Kidney (tissue), 14 donors: Measurements from ENCODE around the gene FGGY. TPM values are rescaled to one million over a fixed set of nuclear protein-coding genes. Genes with fewer than 3 reads are reported as not detected.

Experiments used
- DNase-seq, 5 donors: peaks; one replicate each; pipeline ENCODE4 v3.0.0-alpha.2; 2013 to 2020
- FAIRE-seq: peaks from 2 replicates; lab custom pipeline; 2012; peaks lifted over from hg19 to GRCh38; lab: Jason Lieb, UNC
- H3K27ac ChIP-seq, 2 donors: one replicate each; pipeline ENCODE4 v1.7.0; 2013; ENCODE audit warnings: low read depth in 2 of 2, low read length in 2 of 2, inconsistent platforms in 1 of 2
- H3K27me3 ChIP-seq: one replicate; pipeline ENCODE4 v1.7.1; 2013; ENCODE audit warnings: low read length, inconsistent platforms; ENCODE audit not compliant: control insufficient read depth, insufficient read depth
- H3K36me3 ChIP-seq, 3 donors: one replicate each; pipeline versions ENCODE4 v1.7.0 to v1.7.1; 2013; ENCODE audit warnings: low read length in 3 of 3, control low read depth in 1 of 3, inconsistent platforms in 1 of 3; ENCODE audit not compliant: insufficient read depth in 3 of 3, control insufficient read depth in 2 of 3
- H3K4me1 ChIP-seq, 3 donors: one replicate each; pipeline versions ENCODE4 v1.7.0 to v1.7.1; 2013; ENCODE audit warnings: low read length in 3 of 3, inconsistent platforms in 1 of 3, low read depth in 1 of 3; ENCODE audit not compliant: control insufficient read depth in 2 of 3, insufficient read depth in 2 of 3
- H3K4me3 ChIP-seq, 3 donors: one replicate each; pipeline versions ENCODE4 v1.7.0 to v1.8.1; 2013; ENCODE audit warnings: low read length in 3 of 3, control low read depth in 1 of 3, inconsistent platforms in 1 of 3
- H3K9ac ChIP-seq, 3 donors: one replicate each; pipeline versions ENCODE4 v1.7.0 to v1.7.1; 2013; ENCODE audit warnings: low read length in 3 of 3, control low read depth in 1 of 3, inconsistent platforms in 1 of 3
- H3K9me3 ChIP-seq, 3 donors: one replicate each; pipeline versions ENCODE4 v1.7.0 to v1.7.1; 2013; ENCODE audit warnings: low read length in 3 of 3, control low read depth in 1 of 3, inconsistent platforms in 1 of 3; ENCODE audit not compliant: control insufficient read depth in 2 of 3, insufficient read depth in 1 of 3
- CTCF ChIP-seq: IDR thresholded peaks from 3 replicates; pipeline ENCODE4 v1.5.1; 2012; ENCODE audit warnings: mild to moderate bottlenecking, moderate library complexity, borderline replicate concordance; ENCODE audit not compliant: insufficient read depth; ENCODE audit errors: extremely low read depth
- intact Hi-C: fragments of 100-400 bp; cut with DNase I; formaldehyde crosslinking; loops from one replicate; pipeline ENCODE4 v1.11.1; 2022
- polyA plus RNA-seq: library from polyadenylated mRNA; stranded (reverse); fragments of 350-450 nt; fragmentation: Illumina TruSeq; extraction: RNeasy Lipid Tissue Mini Kit (QIAGEN cat#74804); gene quantifications from one replicate; pipeline ENCODE4 v1.2.3, GENCODE V29; 2014; ENCODE audit warnings: low read depth, low replicate concordance; ENCODE audit not compliant: insufficient read depth
- total RNA-seq: library from RNA; stranded (reverse); fragmentation: NEBNext Ultra II Directional; extraction: Animal tissue kit (Norgen Biotek cat#: 25700); gene quantifications from one replicate; pipeline ENCODE4 v1.2.1, GENCODE V29; 2021
- donor health status: control.
- donor health status: control.
- donor health status: control.
- donor health status: control.
- donor health status: control.
- donor health status: DM: yes; HTN: yes; CAD: no.
- donor health status: Normal renal cell carcinoma (clear cell type).

FGGY gene
- total and polyA plus RNA-seq, 2 donors from 2014 or later = 11.2 to 31.0 TPM

GRCh38 chr1:59412718-59413326 is 115.9 kb downstream of the FGGY start:
- no peak for TF ChIP-seq CTCF
- Histone ChIP-seq H3K9ac (no peak overlapping the region), H3K4me1 (peaks cover 0 to 3% (median 0%) of the 10 kb centered on the region in 3 donors), H3K36me3 (peaks cover 0 to 2% (median 0%) of the 10 kb centered on the region in 3 donors), H3K4me3 (no peak overlapping the region), H3K27ac (no peak overlapping the region), H3K27me3 (no peaks in the 10 kb centered on the region), H3K9me3 (no peaks in the 10 kb centered on the region)
- FAIRE-seq (no peak), DNase-seq (no peak)
- intact Hi-C loops = no loop called here

- Histone ChIP-seq H3K27me3 (no peaks in the 10 kb centered on the region), H3K27ac (no peak overlapping the region), H3K9ac (no peak overlapping the region), H3K36me3 (peaks cover 0 to 2% (median 0%) of the 10 kb centered on the region in 3 donors), H3K4me1 (peaks cover 0 to 3% (median 0%) of the 10 kb centered on the region in 3 donors), H3K9me3 (no peaks in the 10 kb centered on the region), H3K4me3 (no peak overlapping the region)
- no peak for TF ChIP-seq CTCF
- intact Hi-C loops = no loop called here
- FAIRE-seq (no peak), DNase-seq (no peak)
Measured at GRCh38 chr1:59413327-59413720, 116.4 kb downstream of the FGGY start.

- intact Hi-C loops = no loop called here
- Histone ChIP-seq H3K27ac (no peak overlapping the region), H3K4me1 (peaks cover 0 to 3% (median 0%) of the 10 kb centered on the region in 3 donors), H3K27me3 (no peaks in the 10 kb centered on the region), H3K9ac (no peak overlapping the region), H3K9me3 (no peaks in the 10 kb centered on the region), H3K4me3 (no peak overlapping the region), H3K36me3 (peaks cover 0 to 2% (median 0%) of the 10 kb centered on the region in 3 donors)
- FAIRE-seq (no peak), DNase-seq (no peak)
- no peak for TF ChIP-seq CTCF
Measured at GRCh38 chr1:59414406-59415133, 117.7 kb downstream of the FGGY start.
